ENCODE data around the gene POLR3H.

The POLR3H gene

DNA sequence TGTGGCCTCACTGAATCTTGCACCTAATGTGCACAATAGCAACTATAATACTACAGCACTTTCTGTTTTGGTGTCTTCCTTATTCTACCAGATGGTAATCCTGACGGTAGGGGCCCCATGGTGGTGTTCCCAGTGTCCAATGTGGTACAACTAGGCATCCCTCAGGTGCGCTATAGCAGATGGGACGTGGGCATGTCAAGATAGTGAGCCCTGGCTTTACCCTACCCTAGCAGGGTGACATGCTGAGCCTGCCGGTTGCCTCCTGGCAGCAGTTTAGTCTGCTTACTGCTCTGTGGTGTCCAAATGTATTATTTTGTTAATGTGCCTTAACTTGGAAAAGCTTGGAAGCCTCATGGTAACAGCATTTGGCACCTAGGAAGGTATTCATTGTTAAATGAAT lies 56.2 kb downstream of the POLR3H start:
- in situ Hi-C loops (cut with HindIII; ENCODE audit: low sequenced_read_pairs): no loop called here

DNA sequence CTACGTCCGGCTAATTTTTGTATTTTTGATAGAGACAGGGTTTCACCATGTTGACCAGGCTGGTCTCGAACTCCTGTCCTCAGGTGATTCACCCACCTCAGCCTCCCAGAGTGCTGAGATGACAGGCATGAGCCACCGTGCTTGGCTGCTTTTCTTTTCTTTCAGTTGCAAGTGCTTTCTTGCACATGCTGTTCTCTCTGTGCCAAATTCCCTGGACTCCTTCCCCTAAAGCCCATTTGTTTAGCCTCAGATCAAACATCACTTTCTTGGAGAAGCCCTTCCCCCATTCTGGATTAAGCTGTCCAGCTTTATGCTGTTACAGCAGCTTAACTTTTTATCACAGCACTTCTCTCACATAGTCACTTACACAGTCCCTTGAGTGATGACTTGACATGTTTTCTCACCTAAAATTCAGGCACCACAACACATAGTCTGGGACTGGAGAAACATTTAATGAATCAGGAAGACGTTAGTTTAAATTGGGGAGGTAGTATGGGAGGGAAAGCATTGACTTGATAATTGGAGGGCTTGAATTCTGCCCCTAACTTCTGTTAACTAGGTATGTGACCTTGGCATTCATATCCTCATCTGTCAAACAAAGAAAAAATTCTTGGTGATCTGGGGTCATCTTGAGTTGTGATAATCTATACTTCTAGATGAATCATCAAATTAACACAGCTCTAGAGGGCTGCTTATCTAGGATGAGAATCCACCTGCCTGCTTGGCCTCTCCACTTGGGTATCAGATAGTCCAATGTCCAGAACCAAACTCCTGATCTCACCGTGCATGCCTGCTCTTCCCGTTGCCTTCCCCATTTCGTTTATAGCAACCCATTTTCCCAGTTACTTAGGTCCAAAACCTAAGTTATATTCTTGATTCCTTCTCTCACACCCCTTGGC lies 57.0 kb downstream of the POLR3H start:
- in situ Hi-C loops (cut with HindIII; ENCODE audit: low sequenced_read_pairs): no loop called here

DNA sequence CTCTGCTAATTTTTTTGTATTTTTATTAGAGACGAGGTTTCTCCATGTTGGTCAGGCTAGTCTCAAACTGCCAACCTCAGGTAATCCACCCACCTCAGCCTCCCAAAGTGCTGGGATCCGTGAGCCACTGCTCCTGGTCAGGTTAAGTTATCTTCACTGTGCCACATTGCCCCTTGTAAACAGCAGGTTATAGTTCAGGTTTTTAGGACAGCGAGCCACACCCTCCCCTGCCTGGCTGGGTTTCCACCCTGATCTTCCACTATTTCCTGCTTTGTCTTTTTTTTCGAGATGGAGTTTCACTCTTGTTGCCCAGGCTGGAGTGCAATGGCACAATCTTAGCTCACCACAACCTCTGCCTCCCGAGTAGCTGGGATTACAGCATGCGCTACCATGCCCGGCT lies 59.2 kb downstream of the POLR3H start:
- in situ Hi-C loops (cut with HindIII; ENCODE audit: low sequenced_read_pairs): no loop called here

DNA sequence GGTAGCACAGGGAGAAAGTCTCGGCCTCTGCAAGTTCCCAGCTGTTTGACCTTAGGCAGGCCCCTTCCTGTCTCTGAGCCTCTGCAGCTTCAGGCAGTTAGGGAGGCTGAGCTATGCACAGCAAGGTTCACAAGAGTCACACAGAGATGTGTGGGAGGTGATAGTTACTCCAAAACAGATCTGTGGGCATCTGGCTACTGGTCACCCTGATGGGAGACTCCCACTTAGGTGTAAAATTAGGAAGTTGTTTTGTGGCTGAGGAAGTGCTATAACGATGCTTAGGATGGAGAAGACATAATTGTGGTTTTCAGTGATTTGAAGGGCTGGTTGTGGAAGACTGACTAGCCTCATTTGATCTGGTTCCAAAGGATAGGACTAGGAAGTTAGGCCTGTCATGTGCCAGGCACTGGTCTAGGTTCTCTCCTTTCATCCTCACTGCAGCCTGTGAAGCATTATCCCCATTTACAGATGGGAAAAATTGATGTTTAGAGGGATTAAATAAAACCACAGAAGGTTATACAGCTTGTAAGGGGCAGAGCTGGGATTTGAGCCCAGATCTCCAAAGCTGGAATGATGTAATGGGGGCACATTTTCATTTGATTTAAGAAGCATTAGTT lies 61.8 kb downstream of the POLR3H start:
- in situ Hi-C loops (cut with HindIII; ENCODE audit: low sequenced_read_pairs): no loop called here

DNA sequence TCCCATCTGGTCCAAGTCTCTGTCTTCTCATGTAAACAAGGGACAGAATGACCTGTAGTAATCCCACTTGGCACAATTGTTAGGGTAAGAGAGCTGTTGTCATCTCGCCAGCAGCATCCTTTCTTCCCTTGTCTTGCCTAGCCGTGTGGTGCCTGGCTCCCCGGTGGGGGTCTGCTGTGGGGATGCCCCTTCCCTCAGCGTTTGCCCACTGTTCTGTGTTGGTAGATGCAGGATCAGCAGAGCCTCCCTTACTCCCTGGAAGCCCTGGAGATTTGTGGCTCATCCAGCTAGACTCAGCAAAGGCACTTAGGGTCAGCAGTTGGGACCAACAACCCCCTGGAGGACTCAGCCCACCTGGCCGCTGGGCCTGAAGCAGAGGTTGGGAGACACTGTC lies 62.3 kb downstream of the POLR3H start:
- in situ Hi-C loops (cut with HindIII; ENCODE audit: low sequenced_read_pairs): no loop called here

DNA sequence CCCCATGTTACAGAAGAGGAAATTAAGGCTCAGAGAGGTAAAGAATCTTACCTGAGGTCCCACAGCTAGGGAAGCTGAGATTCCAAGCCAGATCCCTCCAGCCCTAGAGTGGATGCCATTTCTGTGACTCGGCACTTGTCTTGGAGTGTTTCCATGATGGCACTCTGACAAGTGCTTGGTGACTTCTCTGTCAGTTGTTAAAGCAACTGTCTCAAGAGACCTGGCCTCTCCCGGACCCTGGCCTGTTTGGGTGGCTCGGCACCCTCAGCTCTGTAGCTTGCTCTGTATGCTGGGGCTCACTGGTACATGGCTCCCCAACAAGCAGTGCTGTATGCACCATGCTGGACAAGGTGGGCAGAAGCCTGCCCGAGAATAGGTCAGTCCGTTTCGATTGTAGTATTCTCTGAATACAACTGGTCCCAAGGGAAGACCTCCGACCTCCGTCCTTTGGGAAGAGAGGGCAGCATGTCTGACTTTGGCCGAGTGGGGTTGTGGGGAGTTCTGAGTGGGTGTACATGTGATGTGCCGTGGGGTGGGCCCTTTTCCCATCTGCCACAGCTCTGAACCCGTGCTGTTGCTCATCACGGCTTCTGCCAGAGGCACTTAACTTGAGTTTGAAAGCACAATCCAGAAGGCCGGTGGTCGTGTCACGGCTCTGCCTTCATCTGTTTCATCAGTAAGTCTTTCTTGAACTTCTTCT lies 63.0 kb downstream of the POLR3H start:
- in situ Hi-C loops (cut with HindIII; ENCODE audit: low sequenced_read_pairs): no loop called here

DNA sequence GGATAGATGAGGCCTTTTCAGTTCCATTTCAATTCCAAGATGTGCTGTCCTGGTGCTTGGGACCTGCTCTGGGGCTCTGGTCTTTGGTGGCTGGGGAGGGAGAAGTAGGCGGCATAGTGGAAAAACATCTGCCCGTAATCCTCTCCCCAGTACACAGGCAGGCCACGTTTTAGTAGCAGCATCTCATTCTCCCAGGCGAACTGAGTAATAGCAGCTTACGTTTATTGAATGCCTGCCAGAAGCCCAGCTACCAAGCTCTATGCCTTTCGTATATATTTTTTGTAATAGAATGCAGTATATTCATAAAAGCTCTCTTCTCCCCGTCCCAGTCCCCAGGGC lies 63.9 kb downstream of the POLR3H start:
- in situ Hi-C loops (cut with HindIII; ENCODE audit: low sequenced_read_pairs): no loop called here

DNA sequence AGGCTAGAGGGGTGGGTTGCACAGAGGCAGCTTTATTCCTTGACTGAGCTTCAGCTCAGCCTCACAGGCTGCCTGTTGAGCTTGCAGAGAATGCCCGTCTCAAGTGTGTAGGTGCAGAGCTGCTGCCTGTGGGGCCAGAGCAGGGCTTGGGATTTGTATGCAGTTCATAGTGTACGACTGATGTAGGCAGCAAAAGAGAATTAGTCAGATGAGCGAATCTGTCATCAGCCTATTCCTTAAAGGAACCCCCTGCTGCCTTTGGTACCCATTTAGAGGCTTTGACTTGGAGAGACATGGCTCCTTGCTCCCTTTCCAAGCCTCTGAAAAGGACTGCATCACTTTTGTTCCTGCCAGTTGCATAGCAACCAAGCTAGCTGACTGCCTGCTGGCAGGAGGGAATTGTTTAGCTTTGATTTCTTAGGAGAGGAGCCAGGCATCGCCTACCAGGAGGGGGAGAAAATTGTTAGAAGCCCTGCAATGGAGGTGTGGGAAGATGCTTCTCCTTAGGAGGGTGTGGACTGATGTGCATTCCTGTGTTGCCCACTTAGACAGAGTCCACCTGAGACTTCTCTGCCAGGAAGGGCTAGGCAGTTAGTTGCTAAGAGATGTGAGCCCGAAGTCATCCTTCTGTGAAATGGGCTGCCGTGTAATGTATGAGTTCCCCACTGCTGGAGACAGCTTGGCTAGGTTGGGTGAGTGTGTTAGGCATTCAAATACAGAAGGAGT lies 64.4 kb downstream of the POLR3H start:
- in situ Hi-C loops (cut with HindIII; ENCODE audit: low sequenced_read_pairs): no loop called here

DNA sequence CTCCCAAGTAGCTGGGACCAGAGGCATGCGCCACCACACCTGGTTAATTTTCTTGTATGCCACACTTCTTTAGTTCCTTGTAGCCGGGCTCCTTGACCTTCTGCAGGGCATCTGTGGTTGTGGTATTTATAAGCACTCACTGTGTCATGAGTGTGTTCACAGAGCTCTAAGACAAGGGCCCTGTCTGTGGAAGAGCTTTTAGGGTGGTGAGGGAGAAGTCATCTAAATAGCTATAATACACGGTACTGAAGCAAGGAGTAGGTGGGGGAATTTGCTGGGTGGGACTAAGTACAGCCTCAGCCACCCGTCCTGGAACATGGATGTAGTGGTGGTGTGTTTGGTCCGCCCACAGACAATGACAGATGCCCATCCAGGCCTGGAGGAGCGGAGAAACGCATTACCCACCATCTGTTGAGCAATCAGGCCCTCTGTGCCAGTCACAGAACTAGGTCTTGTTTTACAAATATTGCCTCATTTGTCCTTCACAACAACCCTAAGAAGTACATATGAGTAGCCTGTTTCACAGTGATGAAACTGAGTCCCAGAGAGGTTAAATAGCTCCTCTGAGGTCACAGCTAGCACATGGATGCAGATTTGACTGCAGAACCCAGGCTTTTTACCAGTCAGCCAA lies 65.3 kb downstream of the POLR3H start:
- in situ Hi-C loops (cut with HindIII; ENCODE audit: low sequenced_read_pairs): no loop called here

DNA sequence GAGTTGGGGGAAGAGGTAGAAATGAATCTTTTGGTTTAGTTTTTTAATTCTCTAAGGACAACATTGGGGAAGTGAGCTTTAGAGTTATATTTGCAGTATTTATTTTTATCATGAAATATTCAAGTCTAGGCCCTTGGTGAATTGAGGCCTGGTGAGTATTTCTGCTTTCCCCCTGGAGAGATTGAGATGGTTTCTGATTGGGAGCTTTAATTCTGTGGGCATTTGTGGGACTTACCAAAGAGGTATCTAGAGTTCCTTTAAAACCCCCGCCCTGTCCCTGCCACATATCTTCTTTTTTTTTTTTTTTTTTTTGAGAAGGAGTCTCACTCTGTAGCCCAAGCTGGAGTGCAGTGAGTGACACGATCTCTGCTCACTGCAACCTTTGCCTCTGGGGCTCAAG lies 65.8 kb downstream of the POLR3H start:
- in situ Hi-C loops (cut with HindIII; ENCODE audit: low sequenced_read_pairs): no loop called here

Data from DLD1 (cell line).